ENCODE results near the gene RPA1. TPM values are rescaled to one million over a fixed set of nuclear protein-coding genes. Genes with fewer than 3 reads are reported as not detected.
"Not testable (repeated sequence)": the region's sequence is repeated elsewhere in the genome, so short reads cannot be mapped to it uniquely, and the experiment has no call there.

RPA1 gene
- total RNA-seq (2014; rRNA removed; shearing (Covaris generic)): 24.6 and 31.2 TPM in 2 replicates

GRCh38 chr17:1829592-1830257, at the start of gene RPA1, which contains the start of gene SMYD4:
TSS of gene RPA1 (plus strand) at chr17:1830005. CDS start at chr17:1830094, 89 bp downstream.
TSS of gene SMYD4 (minus strand) at chr17:1829902. CDS start at chr17:1827994, 1,908 bp downstream.
- Histone ChIP-seq H3K27me3 (ENCODE audit: control insufficient read depth, insufficient read depth, low read length) (no peaks in the 10 kb centered on the region), H3K36me3 (replicated peaks; ENCODE audit: control insufficient read depth, insufficient read depth, low read length) (peaks cover 8% of the 10 kb centered on the region), H3K4me3 (ENCODE audit: insufficient read depth, low read depth, low read length) (peak within 1 kb of the TSS; percentile 57)
- DNase-seq: peak; percentile 99

DNA sequence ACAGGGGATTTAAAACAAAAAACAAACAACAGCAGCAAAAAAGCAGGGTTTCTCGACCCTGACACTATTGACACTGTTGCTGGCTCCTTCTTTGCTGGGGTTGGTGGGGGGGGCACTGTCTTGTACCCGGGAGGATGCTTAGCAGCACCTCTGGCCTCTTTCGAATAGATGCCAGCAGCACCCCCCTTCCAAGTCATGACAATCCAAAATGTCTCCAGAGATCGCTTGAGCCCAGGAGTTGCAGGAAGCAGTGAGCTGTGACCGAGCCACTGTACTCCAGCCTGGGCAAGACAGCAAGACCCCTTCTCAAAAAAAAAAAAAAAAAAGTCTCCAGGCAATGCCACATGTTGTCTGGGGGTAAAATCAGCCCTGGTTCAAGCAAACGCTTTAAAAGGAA, 47.6 kb upstream of the RPA1 start:
- peaks cover 23% of the 10 kb centered on the region for H3K36me3 ChIP-seq (replicated peaks; ENCODE audit: control insufficient read depth, insufficient read depth, low read length)
- H3K4me3 ChIP-seq (ENCODE audit: insufficient read depth, low read depth, low read length): no peak overlapping the region
- H3K27me3 ChIP-seq (ENCODE audit: control insufficient read depth, insufficient read depth, low read length): no peaks in the 10 kb centered on the region
- DNase-seq: no peak

DNA sequence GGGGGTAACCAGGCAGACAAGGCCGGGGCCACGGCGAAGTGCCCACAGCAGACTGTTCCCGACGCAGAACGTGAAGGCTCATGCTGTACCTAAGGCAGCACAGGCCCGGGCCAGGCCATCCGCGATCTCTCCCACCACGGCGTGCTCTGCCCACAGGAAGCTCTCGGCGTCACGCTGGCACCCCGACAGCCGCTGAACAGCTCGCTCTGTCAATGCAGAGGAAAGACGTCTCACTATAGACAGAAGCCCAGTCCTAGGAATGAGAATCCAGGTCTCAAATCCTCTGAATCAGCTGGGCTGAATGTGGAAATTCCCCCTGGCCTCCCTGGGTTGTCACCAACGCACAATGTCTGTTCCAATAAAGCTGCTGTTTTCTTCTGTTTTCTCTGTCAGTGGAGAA, 46.5 kb upstream of the RPA1 start:
- H3K27me3 ChIP-seq (ENCODE audit: control insufficient read depth, insufficient read depth, low read length): no peaks in the 10 kb centered on the region
- H3K36me3 ChIP-seq (replicated peaks; ENCODE audit: control insufficient read depth, insufficient read depth, low read length): peaks cover 25% of the 10 kb centered on the region
- H3K4me3 ChIP-seq (ENCODE audit: insufficient read depth, low read depth, low read length): no peak overlapping the region
- DNase-seq: no peak

GRCh38 chr17:1783834-1784611, 45.8 kb upstream of the RPA1 start:
- Histone ChIP-seq H3K4me3 (ENCODE audit: insufficient read depth, low read depth, low read length) (no peak overlapping the region), H3K27me3 (ENCODE audit: control insufficient read depth, insufficient read depth, low read length) (no peaks in the 10 kb centered on the region), H3K36me3 (replicated peaks; ENCODE audit: control insufficient read depth, insufficient read depth, low read length) (peaks cover 24% of the 10 kb centered on the region)
- DNase-seq: peak; percentile 84

DNA sequence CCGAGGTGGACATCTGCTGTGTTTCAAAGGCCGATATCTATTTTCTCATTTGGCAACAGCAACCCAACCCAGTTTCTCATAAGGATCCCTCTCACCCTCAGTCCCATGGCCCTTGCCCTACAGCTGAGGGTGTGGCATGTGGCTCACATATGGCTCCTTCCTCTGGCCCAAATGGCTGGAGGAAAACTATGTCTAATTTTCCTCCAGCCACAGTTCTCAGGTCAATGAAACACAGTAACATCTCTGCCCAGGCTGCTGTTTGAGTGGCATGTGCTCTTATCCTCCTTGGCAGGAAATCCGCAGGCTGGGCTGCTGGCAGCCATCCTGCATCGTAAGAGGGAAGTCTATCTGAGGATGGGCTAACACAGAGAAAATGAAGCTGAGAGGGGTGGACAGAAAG, 43.9 kb upstream of the RPA1 start:
- no peaks in the 10 kb centered on the region for H3K27me3 ChIP-seq (ENCODE audit: control insufficient read depth, insufficient read depth, low read length)
- peaks cover 22% of the 10 kb centered on the region for H3K36me3 ChIP-seq (replicated peaks; ENCODE audit: control insufficient read depth, insufficient read depth, low read length)
- H3K4me3 ChIP-seq (ENCODE audit: insufficient read depth, low read depth, low read length): no peak overlapping the region
- DNase-seq: no peak

DNA sequence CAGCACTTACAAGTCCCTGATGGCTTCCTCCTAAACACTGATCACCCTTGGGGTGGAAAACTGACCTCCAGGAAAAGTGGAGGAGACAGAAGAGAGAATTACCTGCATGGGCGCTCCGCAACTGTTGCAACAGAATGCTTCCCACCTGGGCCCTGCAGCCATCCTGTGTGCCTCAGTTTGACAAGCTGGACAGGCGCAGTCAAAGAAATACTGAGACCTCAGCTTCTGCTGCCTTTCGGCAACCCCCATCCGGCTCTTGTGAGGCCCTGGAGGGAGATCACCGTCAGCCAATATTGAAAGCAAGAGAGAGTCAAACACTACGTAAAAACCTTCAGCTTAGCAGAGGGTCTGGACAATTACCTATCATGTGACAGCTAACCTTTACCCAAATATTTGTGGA, 43.1 kb upstream of the RPA1 start:
- Histone ChIP-seq H3K4me3 (ENCODE audit: insufficient read depth, low read depth, low read length) (no peak overlapping the region), H3K36me3 (replicated peaks; ENCODE audit: control insufficient read depth, insufficient read depth, low read length) (peaks cover 19% of the 10 kb centered on the region), H3K27me3 (ENCODE audit: control insufficient read depth, insufficient read depth, low read length) (no peaks in the 10 kb centered on the region)
- no peak for DNase-seq

DNA sequence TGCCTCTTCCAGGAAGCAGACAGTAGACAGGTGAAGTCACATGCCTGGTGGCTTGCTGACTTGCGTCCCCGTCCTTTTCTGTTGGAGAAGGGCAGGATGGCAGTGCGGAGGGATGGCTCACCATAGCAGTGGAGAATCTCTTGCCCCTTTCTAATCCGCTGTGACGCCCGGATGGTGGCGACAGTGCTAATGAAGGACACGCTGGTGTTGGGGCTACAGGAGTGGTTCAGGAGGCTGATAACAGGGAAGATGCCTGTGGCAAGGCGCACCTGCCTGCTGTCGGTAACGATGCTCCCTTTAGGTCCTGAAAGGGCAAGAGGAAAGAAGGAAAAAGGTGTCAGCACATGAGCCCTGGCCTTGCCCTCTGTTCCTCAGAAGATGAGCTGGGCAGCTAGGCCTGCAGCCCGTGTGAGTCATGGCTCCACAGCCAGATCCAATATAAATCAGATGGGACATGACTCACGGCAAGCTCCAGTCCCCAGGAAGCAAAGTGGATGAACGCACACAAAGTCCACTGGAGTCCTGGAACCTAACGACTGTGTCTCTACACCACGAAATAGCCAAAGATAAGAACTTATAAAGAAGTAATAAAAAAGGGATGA, 42.4 kb upstream of the RPA1 start:
- Histone ChIP-seq H3K27me3 (ENCODE audit: control insufficient read depth, insufficient read depth, low read length) (no peaks in the 10 kb centered on the region), H3K36me3 (replicated peaks; ENCODE audit: control insufficient read depth, insufficient read depth, low read length) (peaks cover 14% of the 10 kb centered on the region), H3K4me3 (ENCODE audit: insufficient read depth, low read depth, low read length) (no peak overlapping the region)
- no peak for DNase-seq

DNA sequence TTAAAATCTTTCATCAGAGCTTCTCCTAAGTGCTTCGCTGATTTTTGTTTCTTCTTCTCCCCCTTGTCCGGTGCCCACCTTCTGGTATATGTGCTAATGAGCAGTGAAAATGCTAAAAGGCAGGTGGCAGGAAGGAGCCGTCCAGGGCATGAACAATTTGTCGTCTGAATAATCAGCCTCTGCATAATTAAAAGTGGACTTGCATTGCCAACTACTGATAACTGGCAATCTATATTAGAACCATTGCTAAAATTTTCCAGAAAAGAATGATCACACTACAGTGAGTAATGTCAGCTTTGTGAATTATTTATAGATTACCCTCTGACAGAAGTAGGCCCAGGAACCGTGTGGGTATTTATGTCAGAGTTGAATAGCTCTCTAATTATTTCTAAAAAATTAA, 39.9 kb upstream of the RPA1 start:
- no peaks in the 10 kb centered on the region for H3K27me3 ChIP-seq (ENCODE audit: control insufficient read depth, insufficient read depth, low read length)
- DNase-seq: no peak
- H3K4me3 ChIP-seq (ENCODE audit: insufficient read depth, low read depth, low read length): no peak overlapping the region

DNA sequence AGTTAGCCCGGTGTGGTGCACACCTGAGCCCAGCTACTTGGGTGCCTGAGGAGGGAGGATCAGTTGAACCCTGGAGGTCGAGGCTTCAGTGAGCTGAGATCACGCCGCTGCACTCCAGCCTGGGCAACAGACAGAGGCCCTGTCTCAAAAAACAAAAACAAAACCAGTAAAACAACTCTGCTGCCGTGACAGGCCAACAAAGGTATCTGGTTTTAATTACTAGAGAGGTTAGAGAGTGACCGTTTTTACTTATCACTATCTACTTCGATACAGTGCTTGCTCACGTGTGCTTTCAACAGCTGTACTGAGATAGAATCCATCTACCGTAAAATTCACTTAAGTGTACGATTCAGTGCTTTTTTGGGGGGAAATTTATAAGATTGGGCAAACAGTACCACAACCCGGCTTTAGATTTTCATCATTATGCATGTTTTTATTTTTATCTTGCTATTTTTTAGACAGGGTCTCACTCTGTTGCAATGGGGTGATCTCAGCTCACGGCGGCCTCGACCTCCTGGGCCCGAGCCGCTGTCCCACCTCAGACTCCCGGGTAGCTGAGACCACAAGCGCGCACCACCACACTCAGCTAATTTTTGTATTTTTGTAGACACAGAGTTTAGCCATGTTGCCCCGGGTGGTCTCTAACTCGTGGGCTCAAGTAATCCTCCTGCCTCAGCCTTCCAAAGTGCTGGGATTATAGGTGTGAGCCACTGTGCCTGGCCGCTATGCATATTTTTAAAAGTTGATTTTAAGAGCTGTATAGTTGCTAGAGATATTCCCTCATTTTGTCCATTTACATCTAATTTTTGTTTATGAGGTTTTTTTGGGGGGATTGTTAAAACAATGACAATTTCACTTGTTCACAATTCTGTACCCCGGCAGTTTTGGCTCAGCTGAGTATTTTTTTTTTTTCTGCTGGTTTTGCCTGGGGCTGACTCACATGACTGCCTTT, 37.0 kb upstream of the RPA1 start:
- Histone ChIP-seq H3K36me3 (replicated peaks; ENCODE audit: control insufficient read depth, insufficient read depth, low read length) (peaks cover 1% of the 10 kb centered on the region; the same call in 1 of the 2 replicates), H3K27me3 (ENCODE audit: control insufficient read depth, insufficient read depth, low read length) (no peaks in the 10 kb centered on the region), H3K4me3 (ENCODE audit: insufficient read depth, low read depth, low read length) (no peak overlapping the region)
- DNase-seq: no peak

More for the DNA sequence above, 39.9 kb upstream of the RPA1 start:
- peaks cover 13% of the 10 kb centered on the region for H3K36me3 ChIP-seq (replicated peaks; ENCODE audit: control insufficient read depth, insufficient read depth, low read length)

- no peak for DNase-seq
- H3K36me3 ChIP-seq (replicated peaks; ENCODE audit: control insufficient read depth, insufficient read depth, low read length): peaks cover 1% of the 10 kb centered on the region; the same call in 1 of the 2 replicates
- no peaks in the 10 kb centered on the region for H3K27me3 ChIP-seq (ENCODE audit: control insufficient read depth, insufficient read depth, low read length)
- no peak overlapping the region for H3K4me3 ChIP-seq (ENCODE audit: insufficient read depth, low read depth, low read length)
Measured at GRCh38 chr17:1793447-1793806, 36.4 kb upstream of the RPA1 start.

- H3K4me3 ChIP-seq (ENCODE audit: insufficient read depth, low read depth, low read length): no peak overlapping the region
- peaks cover 11% of the 10 kb centered on the region for H3K36me3 ChIP-seq (replicated peaks; ENCODE audit: control insufficient read depth, insufficient read depth, low read length)
- DNase-seq: no peak
- no peaks in the 10 kb centered on the region for H3K27me3 ChIP-seq (ENCODE audit: control insufficient read depth, insufficient read depth, low read length)
Measured at GRCh38 chr17:1796800-1797199, 33.0 kb upstream of the RPA1 start.

DNA sequence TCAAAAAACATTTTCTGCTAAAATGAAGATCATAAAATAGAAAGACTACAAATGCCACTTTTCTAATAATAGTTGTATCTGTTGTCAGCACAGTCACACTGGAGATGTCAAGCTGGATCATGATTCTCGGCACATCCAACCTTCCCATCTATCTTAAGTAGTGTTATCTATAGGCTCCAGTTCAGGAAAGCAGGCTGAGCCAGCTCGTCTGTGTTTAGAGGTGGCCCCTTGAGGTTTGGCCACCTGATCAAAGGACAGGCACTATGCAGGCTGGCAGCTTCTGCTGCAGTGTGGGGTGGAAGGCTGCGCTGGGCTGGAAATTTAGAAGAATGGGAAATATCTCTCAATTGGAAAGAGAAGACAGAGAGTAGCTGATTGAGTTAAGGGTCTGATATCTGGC, 32.5 kb upstream of the RPA1 start:
- Histone ChIP-seq H3K4me3 (ENCODE audit: insufficient read depth, low read depth, low read length) (no peak overlapping the region), H3K27me3 (ENCODE audit: control insufficient read depth, insufficient read depth, low read length) (no peaks in the 10 kb centered on the region), H3K36me3 (replicated peaks; ENCODE audit: control insufficient read depth, insufficient read depth, low read length) (peaks cover 12% of the 10 kb centered on the region)
- DNase-seq: no peak

GRCh38 chr17:1797846-1798245, 32.0 kb upstream of the RPA1 start:
- not testable (repeated sequence) for H3K4me3 ChIP-seq (ENCODE audit: insufficient read depth, low read depth, low read length); H3K27me3 ChIP-seq (ENCODE audit: control insufficient read depth, insufficient read depth, low read length); DNase-seq
- peaks cover 15% of the 10 kb centered on the region for H3K36me3 ChIP-seq (replicated peaks; ENCODE audit: control insufficient read depth, insufficient read depth, low read length)

DNA sequence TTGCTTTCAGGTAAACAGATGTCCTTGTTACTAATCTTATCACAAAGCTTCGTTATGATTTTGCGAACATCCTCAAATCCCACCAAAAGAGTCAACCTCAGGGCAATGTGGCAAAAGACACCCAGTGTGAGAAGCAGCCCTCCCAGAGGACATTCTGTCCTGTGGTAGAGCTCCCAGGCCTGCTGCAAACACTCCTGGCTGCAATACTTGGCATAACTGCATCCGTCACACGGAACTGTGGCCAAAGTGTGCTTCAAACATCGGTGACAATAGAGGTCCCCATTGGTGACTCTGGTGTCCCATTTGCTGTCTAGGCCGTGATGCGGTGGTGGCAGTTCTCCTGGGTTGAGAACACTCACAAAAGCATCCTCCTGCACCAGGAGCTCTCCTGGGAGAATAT, 29.6 kb upstream of the RPA1 start:
- H3K4me3 ChIP-seq (ENCODE audit: insufficient read depth, low read depth, low read length): no peak overlapping the region
- H3K27me3 ChIP-seq (ENCODE audit: control insufficient read depth, insufficient read depth, low read length): no peaks in the 10 kb centered on the region
- no peak for DNase-seq
- H3K36me3 ChIP-seq (replicated peaks; ENCODE audit: control insufficient read depth, insufficient read depth, low read length): peaks cover 18% of the 10 kb centered on the region
